ENCODE data around the gene TSC22D2.

TSC22D2 gene

DNA sequence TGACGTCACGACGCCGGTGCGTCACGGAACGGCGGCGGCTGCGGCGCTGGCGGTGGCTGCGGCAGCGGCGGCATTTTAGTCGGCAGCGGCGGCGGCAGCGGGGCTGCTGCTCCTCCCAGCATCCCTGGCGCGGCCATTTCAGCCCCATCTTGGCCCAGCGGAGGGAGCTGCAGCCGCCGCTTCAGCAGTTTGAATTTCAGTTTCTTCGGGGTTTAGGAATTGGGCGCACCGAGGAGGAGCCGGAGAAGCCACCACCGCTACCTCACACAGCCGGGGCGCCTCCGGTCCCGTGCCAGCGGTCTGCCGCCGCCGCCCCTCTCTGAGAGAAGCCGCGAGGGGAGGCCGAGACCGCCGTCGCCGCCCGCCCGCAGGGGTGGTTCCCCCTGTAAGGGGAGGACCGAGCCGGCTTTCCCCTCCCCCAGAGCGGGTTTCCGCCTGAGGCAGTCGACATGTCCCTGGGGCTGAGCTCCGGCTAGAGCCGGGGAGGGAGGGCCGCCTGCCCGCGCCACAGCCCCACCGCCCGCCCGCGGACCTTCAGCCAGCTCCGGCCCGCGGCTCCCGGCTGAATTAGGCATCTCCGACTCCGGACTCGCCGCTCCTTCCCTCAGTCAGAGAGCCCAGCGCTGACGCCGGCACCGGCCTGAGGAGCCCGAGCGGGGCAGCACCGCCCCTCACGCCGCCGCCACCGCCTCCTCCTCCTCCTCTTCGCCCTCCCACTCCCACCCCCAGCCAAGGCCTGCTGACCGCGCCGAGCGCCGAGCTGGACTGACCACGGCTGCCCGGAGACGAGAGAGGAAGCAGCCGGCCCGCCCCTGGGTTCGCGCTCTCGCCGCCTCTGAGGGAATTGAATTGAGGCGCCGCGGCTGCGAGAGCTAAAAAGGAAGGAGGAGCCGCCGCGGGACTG, at the start of gene TSC22D2:
TSS of gene TSC22D2 (plus strand) at position 78 of the 904 bp plus-strand sequence. CDS start 1,053 bp downstream, outside the sequence.
- DNase-seq, result peak; percentile 93 to 98 (median 96)

GRCh38 chr3:150359381-150359780, 48.7 kb upstream of the TSC22D2 start:
- DNase-seq, result no peak

DNA sequence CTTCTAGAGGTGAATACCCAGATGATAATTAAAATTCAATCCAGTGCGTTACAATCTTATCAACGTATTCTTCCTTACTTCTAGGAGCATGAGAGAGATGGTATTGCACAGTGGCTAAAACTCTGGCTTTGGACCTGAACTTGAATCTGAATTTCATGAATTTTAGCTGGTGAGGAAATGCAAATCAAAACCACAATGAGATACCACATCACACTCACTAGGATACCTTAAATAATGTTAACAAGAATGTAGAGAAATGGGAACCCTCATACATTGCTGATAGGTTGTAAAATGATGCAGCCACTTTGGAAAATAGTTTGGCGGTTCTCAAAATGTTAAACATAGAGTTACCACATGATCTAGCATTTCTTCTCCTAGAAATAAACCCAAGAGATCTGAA, 47.1 kb upstream of the TSC22D2 start:
- no peak for DNase-seq

- DNase-seq, result no peak
Observed at GRCh38 chr3:150362515-150363302, 45.4 kb upstream of the TSC22D2 start.

DNA sequence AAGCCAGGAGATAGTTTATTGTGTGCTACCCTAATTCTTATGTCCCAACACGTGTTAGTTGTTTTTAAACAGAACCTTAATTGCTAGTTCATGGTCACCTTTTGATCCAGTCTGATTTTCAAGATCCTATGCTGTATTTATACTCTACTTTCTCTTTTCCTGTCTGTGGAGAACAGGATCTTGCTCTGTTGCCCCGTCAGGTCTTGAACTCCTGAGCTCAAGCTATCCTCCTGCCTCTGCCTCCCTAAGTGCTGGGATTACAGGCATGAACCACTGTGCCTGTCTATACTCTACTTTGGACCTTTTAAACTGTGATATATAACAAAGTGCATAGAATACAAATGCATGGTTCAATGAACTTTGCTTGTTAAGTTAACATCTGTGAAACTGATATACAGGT, 44.7 kb upstream of the TSC22D2 start:
- no peak for DNase-seq

DNA sequence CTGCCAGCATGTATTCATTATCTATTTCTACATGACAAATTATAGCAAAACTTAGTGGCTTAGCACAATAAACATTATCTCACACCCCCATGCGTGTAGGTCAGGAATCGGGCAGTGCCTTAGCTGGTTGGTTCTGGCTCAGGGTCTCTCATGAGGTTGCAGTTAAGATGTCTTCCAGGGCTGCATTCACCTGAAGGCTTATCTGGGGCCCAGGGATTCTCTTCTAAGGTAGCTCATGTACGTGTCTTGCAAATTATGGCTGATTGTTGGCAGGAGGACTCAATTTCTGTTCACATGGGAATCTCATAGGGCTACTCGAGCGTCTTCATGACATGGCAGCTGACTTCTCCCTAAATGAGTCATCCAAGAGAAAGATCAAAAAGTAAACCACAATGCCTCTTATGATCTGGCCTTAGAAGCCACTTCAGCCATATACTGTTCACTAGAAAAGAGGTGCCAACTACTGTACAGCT, 42.9 kb upstream of the TSC22D2 start:
- no peak for DNase-seq

- DNase-seq, result no peak
Observed at GRCh38 chr3:150367757-150368156, 40.3 kb upstream of the TSC22D2 start.

DNA sequence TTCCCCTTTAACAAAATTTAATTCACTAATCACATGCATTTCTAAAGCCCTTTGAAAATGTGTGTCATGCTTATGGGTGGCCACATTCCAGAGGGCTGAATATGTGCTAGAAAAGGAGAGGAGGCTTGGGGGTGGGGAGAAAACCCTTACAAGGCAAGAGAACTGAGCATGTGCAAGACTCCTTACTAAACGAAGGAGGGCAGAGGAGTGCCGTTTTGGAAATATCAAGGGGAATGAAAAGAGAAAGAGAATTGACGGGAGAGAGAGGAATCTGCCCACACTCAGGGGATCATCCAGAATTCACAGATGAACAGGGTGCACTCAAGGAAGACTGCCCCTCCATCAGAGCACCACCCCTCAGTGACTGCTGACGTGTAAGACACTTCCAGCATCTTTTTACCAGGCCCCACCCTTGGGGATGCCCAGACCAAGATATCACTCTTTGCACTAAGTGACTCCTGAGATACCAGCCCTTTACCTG, 37.9 kb upstream of the TSC22D2 start:
- no peak for DNase-seq

GRCh38 chr3:150370999-150371398, 37.1 kb upstream of the TSC22D2 start:
- no peak for DNase-seq

- DNase-seq, result no peak
Observed at GRCh38 chr3:150371741-150372254, 36.3 kb upstream of the TSC22D2 start.

- no peak for DNase-seq
Observed at GRCh38 chr3:150372320-150372719, 35.8 kb upstream of the TSC22D2 start.

DNA sequence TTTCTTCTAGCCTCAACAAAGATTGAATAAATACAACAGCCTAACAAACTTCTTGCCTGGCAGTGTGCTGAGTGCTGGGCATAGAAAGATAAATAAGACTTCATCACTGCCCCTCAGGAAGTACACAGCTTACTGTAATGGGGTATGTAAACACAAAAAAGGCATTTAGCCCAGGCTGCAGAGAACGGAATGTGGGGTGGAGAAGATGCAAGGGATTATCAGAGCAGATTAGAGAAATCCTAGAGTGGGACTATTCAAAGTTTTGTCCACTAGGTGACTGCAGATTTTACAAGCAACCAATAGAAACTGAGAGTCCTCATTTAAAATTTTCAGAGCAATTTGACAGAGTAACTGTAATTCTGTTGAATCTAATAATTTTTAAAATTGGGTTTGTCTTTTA, 35.4 kb upstream of the TSC22D2 start:
- DNase-seq, result no peak

DNA sequence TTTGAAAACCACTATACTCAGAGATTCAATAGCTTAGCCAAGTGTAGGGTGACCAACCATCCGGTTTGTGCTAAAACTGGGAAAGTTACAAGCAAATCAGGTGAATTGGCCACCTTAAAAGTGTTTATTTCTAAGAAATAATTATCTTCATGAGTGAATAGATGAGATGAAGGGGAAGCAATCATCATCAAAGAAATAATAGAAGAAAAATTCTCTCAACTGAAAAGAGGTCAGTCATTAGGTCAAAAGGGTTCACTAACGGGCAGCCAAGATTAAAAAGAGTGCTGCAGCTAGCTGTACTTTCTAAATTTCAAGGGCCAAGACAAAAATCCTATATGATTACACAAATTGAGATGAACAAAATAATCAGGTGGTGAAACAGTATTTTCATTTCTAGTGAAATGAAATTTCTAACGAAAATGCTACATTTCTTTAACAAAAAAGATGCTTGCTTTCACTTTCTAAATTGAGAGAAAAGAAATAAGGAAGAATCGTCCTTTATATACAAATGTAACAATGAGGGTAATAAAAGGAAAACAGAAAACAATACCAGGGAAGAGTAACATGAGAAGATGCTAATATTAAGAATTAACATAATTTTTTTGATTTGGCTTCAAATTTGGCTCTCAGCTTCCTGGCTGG, 34.7 kb upstream of the TSC22D2 start:
- no peak for DNase-seq

- no peak for DNase-seq
Observed at GRCh38 chr3:150374975-150375374, 33.1 kb upstream of the TSC22D2 start.

GRCh38 chr3:150376001-150376848, 31.9 kb upstream of the TSC22D2 start:
- DNase-seq, result no peak

DNA sequence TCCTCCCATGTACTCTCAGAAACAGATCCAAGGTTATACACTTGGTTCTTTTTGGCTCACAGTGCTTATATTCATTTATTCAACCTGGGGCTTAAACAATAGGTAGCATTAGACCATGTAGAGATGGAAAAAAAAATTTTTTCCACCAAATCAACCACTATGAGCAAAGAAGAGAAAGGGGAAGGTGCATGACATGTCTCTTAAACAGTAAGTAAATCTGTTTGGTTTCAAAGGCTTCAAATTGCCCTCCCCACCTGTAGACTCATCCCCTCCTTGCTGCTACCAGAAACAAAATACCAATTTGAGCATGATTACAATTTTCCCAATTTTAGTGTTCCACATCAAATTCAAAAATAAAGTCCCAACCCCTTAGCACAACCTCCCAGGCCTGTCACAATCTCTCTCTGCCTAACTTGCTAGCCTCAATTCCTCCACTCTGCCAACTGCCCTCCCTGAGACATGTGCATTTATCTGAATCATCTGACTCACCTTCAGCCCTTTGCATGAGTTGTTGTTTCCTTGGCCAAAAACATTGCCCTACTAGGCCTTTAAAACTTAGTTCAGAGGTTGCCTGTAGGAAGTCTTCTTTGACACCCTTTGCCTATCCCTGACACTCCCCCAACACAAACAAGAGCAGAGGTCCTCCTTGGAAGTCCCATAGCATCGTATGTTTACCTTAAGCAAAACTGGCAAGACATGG, 30.3 kb upstream of the TSC22D2 start:
- DNase-seq, result no peak

- no peak for DNase-seq
Observed at GRCh38 chr3:150378301-150378748, 29.8 kb upstream of the TSC22D2 start.

DNA sequence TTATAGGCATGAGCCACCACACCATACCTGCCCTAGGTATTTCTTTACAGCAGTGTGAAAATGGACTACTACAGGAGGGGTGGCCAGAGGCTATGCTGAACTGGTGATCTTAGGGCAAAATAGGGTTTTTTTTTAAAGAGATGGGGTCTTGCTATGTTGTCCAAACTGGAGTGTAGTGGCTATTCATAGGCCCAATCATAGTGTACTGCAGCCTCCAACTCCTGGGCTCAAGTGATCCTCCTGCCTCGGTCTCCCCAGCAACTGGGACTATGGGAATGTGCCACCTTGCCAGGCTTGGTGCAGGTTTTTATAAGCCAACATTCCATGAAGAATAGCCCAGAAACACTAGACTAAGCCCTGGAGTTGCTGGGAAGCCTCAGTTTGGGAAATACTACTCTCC, 28.6 kb upstream of the TSC22D2 start:
- no peak for DNase-seq

DNA sequence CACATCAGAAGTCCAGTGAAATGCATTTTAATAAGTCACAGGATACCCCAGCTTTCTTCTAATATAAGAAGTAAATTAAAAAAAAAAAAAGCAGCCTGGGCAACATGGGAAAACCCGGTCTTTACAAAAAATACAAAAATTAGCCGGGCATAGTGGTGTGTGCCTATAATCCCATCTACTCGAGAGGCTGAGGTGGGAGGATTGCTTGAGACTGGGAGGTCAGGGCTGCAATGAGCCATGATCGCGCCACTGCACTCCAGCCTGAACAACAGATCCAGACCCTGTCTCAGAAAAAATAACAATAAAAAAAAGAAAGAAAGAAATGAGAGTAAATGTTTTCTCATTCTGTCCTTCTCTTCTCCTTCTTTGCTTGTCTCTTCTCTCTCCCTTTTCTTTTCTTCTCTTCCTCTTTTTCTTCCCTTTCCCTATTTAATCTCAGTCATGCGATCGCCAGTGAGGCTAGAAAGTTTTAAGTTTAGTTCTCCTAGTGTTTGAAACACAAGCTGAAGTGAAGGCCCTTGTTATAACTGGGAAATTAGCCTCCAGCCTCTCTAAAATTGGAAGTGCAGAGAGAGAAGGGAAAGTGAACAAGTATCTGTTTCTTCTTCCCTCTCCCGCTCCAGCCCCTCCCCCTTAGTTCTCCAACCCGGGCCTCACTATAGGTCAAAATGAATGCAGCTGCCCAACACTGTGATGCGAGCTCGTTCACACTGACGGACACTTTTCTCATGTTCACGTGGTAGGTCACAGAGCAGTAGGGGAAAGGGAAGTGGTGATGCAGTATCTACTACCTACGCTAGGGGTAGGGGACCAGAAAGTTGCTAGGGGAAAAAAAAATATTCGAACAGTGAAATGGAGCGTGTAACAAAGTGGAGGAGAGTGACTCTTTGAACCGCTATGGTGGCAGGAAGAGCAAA, 23.5 kb upstream of the TSC22D2 start:
- DNase-seq, result peak in 2 of 4 experiments; percentile 0 to 4
